HepG2 (cell line): ENCODE results near the gene FAM89B.
A peak's percentile ranks its signal among the peaks of the same experiment; 100 is the strongest.

ENCODE experiments used
- CTCF ChIP-seq: sonication (generic); formaldehyde crosslinking; IDR thresholded peaks from 2 replicates; pipeline ENCODE4 v1.5.0; 2020; ENCODE audit warnings: mild to moderate bottlenecking, missing genetic modification reagents, moderate library complexity
- JUNB ChIP-seq: sonication (generic); formaldehyde crosslinking; IDR thresholded peaks from 2 replicates; pipeline ENCODE4 v1.8.0; 2022; ENCODE audit warnings: missing genetic modification reagents, mild to moderate bottlenecking, borderline replicate concordance
- PRDM15 ChIP-seq: sonication (generic); formaldehyde crosslinking; IDR thresholded peaks from 2 replicates; pipeline ENCODE4 v1.4.0; 2020; ENCODE audit warnings: missing genetic modification reagents
- SMAD1 ChIP-seq: sonication (generic); formaldehyde crosslinking; IDR thresholded peaks from 2 replicates; pipeline ENCODE4 v1.4.0; 2020; ENCODE audit warnings: missing genetic modification reagents, low read depth, mild to moderate bottlenecking, borderline replicate concordance
- XRCC5 ChIP-seq: fragments of 200-400 bp; formaldehyde crosslinking; optimal IDR thresholded peaks from 2 replicates; pipeline ENCODE3; 2017; ENCODE audit warnings: mild to moderate bottlenecking, low read length
- ZBTB40 ChIP-seq, 2 experiments: fragments of 450-650 bp in 1 of 2; sonication (generic) in 1 of 2; formaldehyde crosslinking in 1 of 2; IDR thresholded peaks; 2 replicates each; pipeline versions ENCODE4 v1.6.1 to v1.8.0; 2016 to 2022; ENCODE audit warnings: antibody characterized with exemption in 1 of 2, mild to moderate bottlenecking in 1 of 2, missing genetic modification reagents in 1 of 2
- ZBTB49 ChIP-seq: sonication (generic); formaldehyde crosslinking; IDR thresholded peaks from 2 replicates; pipeline ENCODE4 v1.4.0; 2020; ENCODE audit warnings: missing genetic modification reagents, borderline replicate concordance
- ZNF709 ChIP-seq: sonication (generic); formaldehyde crosslinking; IDR thresholded peaks from 2 replicates; pipeline ENCODE4 v1.5.0; 2020; ENCODE audit warnings: mild to moderate bottlenecking, missing genetic modification reagents

- TF ChIP-seq ZNF709 (CRISPR knock-in tag) (no peak), CTCF (no peak), JUNB (CRISPR knock-in tag) (no peak), ZBTB49 (CRISPR knock-in tag) (no peak), PRDM15 (CRISPR knock-in tag) (0 out of 2 replicates have a peak, but pooled peaks have one; percentile 18), XRCC5 (no peak), SMAD1 (CRISPR knock-in tag) (no peak), ZBTB40 (IDR thresholded peaks at IDR 0.05) (no peak), ZBTB40 (CRISPR knock-in tag; IDR thresholded peaks at IDR 0.05) (no peak)
Observed at GRCh38 chr11:65589444-65590239, 17.3 kb downstream of the FAM89B start.
